DOHH2 (cell line): Measurements from ENCODE around the gene FOXN3.
"Not testable (repeated sequence)": the region's sequence is repeated elsewhere in the genome, so short reads cannot be mapped to it uniquely, and the experiment has no call there.

Experiments used
- H3F3A ChIP-seq: fragments of 200-600 bp; sonication (generic), shearing (Covaris generic); 2 replicates; pipeline ENCODE4 v1.6.0; 2016; ENCODE audit warnings: antibody characterized with exemption, mild to moderate bottlenecking; ENCODE audit not compliant: control insufficient read depth, insufficient read depth
- H3K27ac ChIP-seq: fragments of 200-600 bp; sonication (generic); 2 replicates; pipeline ENCODE4 v1.5.1; 2014; ENCODE audit warnings: low read depth, mild to moderate bottlenecking, low read length, moderate library complexity
- H3K27me3 ChIP-seq: fragments of 200-600 bp; sonication (generic); 2 replicates; pipeline ENCODE4 v1.6.1; 2014; ENCODE audit warnings: mild to moderate bottlenecking, low read length, mixed read lengths; ENCODE audit not compliant: control insufficient read depth
- H3K36me3 ChIP-seq: fragments of 200-600 bp; sonication (generic); 2 replicates; pipeline ENCODE4 v1.6.1; 2014; ENCODE audit warnings: mild to moderate bottlenecking, low read length, moderate library complexity, mixed read lengths; ENCODE audit not compliant: control insufficient read depth
- H3K4me1 ChIP-seq: fragments of 200-600 bp; sonication (generic); 2 replicates; pipeline ENCODE4 v1.6.1; 2014; ENCODE audit warnings: mild to moderate bottlenecking, low read length, mixed read lengths; ENCODE audit not compliant: control insufficient read depth
- H3K4me2 ChIP-seq: fragments of 200-600 bp; sonication (generic); 2 replicates; pipeline ENCODE4 v1.6.0; 2014; ENCODE audit warnings: mild to moderate bottlenecking, low read length, moderate library complexity
- H3K4me3 ChIP-seq: fragments of 200-600 bp; sonication (generic); 2 replicates; pipeline ENCODE4 v1.5.1; 2014; ENCODE audit warnings: mild to moderate bottlenecking, low read length, mixed read lengths
- H3K79me2 ChIP-seq: fragments of 200-600 bp; sonication (generic); 2 replicates; pipeline ENCODE4 v1.6.1; 2014; ENCODE audit warnings: mild to moderate bottlenecking, low read length, mixed read lengths; ENCODE audit not compliant: control insufficient read depth
- H3K9me2 ChIP-seq: fragments of 200-600 bp; sonication (generic); replicated peaks from 2 replicates; pipeline ENCODE4 v1.6.1; 2014; ENCODE audit warnings: mild to moderate bottlenecking, low read length, mixed read lengths; ENCODE audit not compliant: control insufficient read depth
- H3K9me3 ChIP-seq: fragments of 200-600 bp; sonication (generic); 2 replicates; pipeline ENCODE4 v1.6.1; 2014; ENCODE audit warnings: antibody characterized with exemption, low read length, mixed read lengths; ENCODE audit not compliant: control insufficient read depth, insufficient read depth
- H4K20me1 ChIP-seq: fragments of 200-600 bp; sonication (generic); 2 replicates; pipeline ENCODE4 v1.6.0; 2014; ENCODE audit warnings: low read depth, mild to moderate bottlenecking, antibody characterized with exemption, low read length, moderate library complexity; ENCODE audit not compliant: control insufficient read depth, insufficient read depth
- CTCF ChIP-seq: fragments of 200-600 bp; sonication (generic); IDR thresholded peaks from one replicate; pipeline ENCODE4 v1.5.1; 2014; ENCODE audit warnings: antibody characterized with exemption, mild to moderate bottlenecking, low read depth, low read length; ENCODE audit not compliant: poor library complexity, severe bottlenecking
- EZH2phosphoT487 ChIP-seq: fragments of 200-600 bp; sonication (generic); IDR thresholded peaks from 2 replicates; pipeline ENCODE4 v1.6.1; 2017; ENCODE audit warnings: borderline replicate concordance, mild to moderate bottlenecking, antibody characterized with exemption, low read length, moderate library complexity, mixed read lengths

The FOXN3 gene

GRCh38 chr14:89114109-89114508, 302.9 kb downstream of the FOXN3 start:
- H3K4me2 ChIP-seq, result no peak overlapping the region
- H4K20me1 ChIP-seq, result no peaks in the 10 kb centered on the region
- no peaks in the 10 kb centered on the region for H3K27me3 ChIP-seq
- no peaks in the 10 kb centered on the region for H3F3A ChIP-seq
- H3K9me3 ChIP-seq, result no peaks in the 10 kb centered on the region
- no peaks in the 10 kb centered on the region for H3K79me2 ChIP-seq
- no peaks in the 10 kb centered on the region for H3K36me3 ChIP-seq
- no peak overlapping the region for H3K4me3 ChIP-seq
- TF ChIP-seq EZH2phosphoT487 (no peak), CTCF (no peak)
- H3K27ac ChIP-seq, result no peak overlapping the region
- H3K4me1 ChIP-seq, result no peaks in the 10 kb centered on the region
- H3K9me2 ChIP-seq, result no peaks in the 10 kb centered on the region

- no peaks in the 10 kb centered on the region for H3F3A ChIP-seq
- no peaks in the 10 kb centered on the region for H3K79me2 ChIP-seq
- no peaks in the 10 kb centered on the region for H3K27me3 ChIP-seq
- no peaks in the 10 kb centered on the region for H3K4me1 ChIP-seq
- H3K9me3 ChIP-seq, result no peaks in the 10 kb centered on the region
- no peak for TF ChIP-seq EZH2phosphoT487
- no peak for TF ChIP-seq CTCF
- no peaks in the 10 kb centered on the region for H4K20me1 ChIP-seq
- no peak overlapping the region for H3K27ac ChIP-seq
- no peaks in the 10 kb centered on the region for H3K36me3 ChIP-seq
- no peak overlapping the region for H3K4me2 ChIP-seq
- no peak overlapping the region for H3K4me3 ChIP-seq
- H3K9me2 ChIP-seq, result no peaks in the 10 kb centered on the region
Observed at GRCh38 chr14:89112720-89113119, 304.3 kb downstream of the FOXN3 start.

- H3K9me2 ChIP-seq, H3K79me2 ChIP-seq, H3K36me3 ChIP-seq, H3F3A ChIP-seq, H3K9me3 ChIP-seq, H3K27me3 ChIP-seq, H3K4me1 ChIP-seq, H4K20me1 ChIP-seq, H3K4me3 ChIP-seq, H3K4me2 ChIP-seq, H3K27ac ChIP-seq: not testable (repeated sequence)
Observed at GRCh38 chr14:89111766-89112543, 305.1 kb downstream of the FOXN3 start.

- not testable (repeated sequence) for H3K4me1 ChIP-seq, H4K20me1 ChIP-seq, H3K4me3 ChIP-seq, H3K79me2 ChIP-seq, H3K36me3 ChIP-seq, H3K4me2 ChIP-seq, H3K27me3 ChIP-seq, H3K9me2 ChIP-seq, H3K9me3 ChIP-seq, H3K27ac ChIP-seq, H3F3A ChIP-seq
Observed at GRCh38 chr14:89111232-89111631, 305.8 kb downstream of the FOXN3 start.
